Endothelial cell of umbilical vein (primary cell): Measurements from ENCODE around the gene SSTR3. TPM values are rescaled to one million over a fixed set of nuclear protein-coding genes. Genes with fewer than 3 reads are reported as not detected.

Experiments
- BruUV-seq: library from RNA; stranded (reverse); fragments of 400-500 nt; replicated peaks from 2 replicates; lab custom pipeline; 2021; lab: Mats Ljungman, UMichigan
- CTCF ChIA-PET: fragments of 300-600, 350-600 bp; sonication (Branson Sonifier 250); formaldehyde crosslinking; loops from one replicate; lab custom pipeline; 2021; ENCODE audit warnings: antibody characterized with exemption, inconsistent platforms; lab: Charles Lee
- POLR2A ChIA-PET: fragments of 300-600, 350-600 bp; sonication (Branson Sonifier 250); formaldehyde crosslinking; loops from one replicate; lab custom pipeline; 2021; ENCODE audit warnings: antibody characterized with exemption, inconsistent platforms; lab: Charles Lee
- DNase-seq: peaks from one replicate; pipeline ENCODE4 v3.0.0-alpha.2; 2011; ENCODE audit warnings: low read depth, low spot score
- FAIRE-seq: peaks from 2 replicates; lab custom pipeline; 2011; peaks lifted over from hg19 to GRCh38; lab: Jason Lieb, UNC
- H2AFZ ChIP-seq: 2 replicates; pipeline ENCODE4 v1.6.0; 2012; ENCODE audit warnings: low read depth, low read length, control low read depth, inconsistent platforms
- H3K27ac ChIP-seq: 2 replicates; pipeline ENCODE4 v1.5.1; 2011; ENCODE audit warnings: low read depth, mild to moderate bottlenecking, control low read depth, low read length, moderate library complexity; ENCODE audit not compliant: insufficient read depth
- H3K27me3 ChIP-seq, 2 experiments: 2 replicates each; pipeline versions ENCODE4 v1.6.0 to v1.6.1; 2011; ENCODE audit warnings: low read length in 2 of 2, mixed read lengths in 1 of 2; ENCODE audit not compliant: control insufficient read depth in 2 of 2, insufficient read depth in 2 of 2
- H3K36me3 ChIP-seq, 2 experiments: 2 replicates in 1 of 2; 3 replicates in 1 of 2; pipeline ENCODE4 v1.5.1; 2011; ENCODE audit warnings: low read length in 2 of 2, mild to moderate bottlenecking in 1 of 2, moderate library complexity in 1 of 2; ENCODE audit not compliant: control insufficient read depth in 2 of 2, insufficient read depth in 2 of 2; ENCODE audit errors: extremely low read depth in 1 of 2
- H3K4me1 ChIP-seq: 3 replicates; pipeline ENCODE4 v1.5.1; 2011; ENCODE audit warnings: mild to moderate bottlenecking, low read length; ENCODE audit not compliant: control insufficient read depth, insufficient read depth; ENCODE audit errors: extremely low read depth
- H3K4me2 ChIP-seq: 2 replicates; pipeline ENCODE4 v1.6.1; 2011; ENCODE audit warnings: low read length, control low read depth, mixed read lengths; ENCODE audit not compliant: insufficient read depth
- H3K4me3 ChIP-seq, 3 experiments: fragments of 200-600 bp in 1 of 3; sonication (generic), shearing (Covaris generic) in 1 of 3; replicated peaks in 1 of 3; 2 replicates each; pipeline ENCODE4 v1.5.1; 2011 to 2016; ENCODE audit warnings: control low read depth in 3 of 3, low read length in 3 of 3, mild to moderate bottlenecking in 2 of 3, inconsistent platforms in 1 of 3, low read depth in 1 of 3, moderate library complexity in 1 of 3; ENCODE audit not compliant: insufficient read depth in 1 of 3
- H3K79me2 ChIP-seq: 2 replicates; pipeline ENCODE4 v1.6.0; 2012; ENCODE audit warnings: low read length, inconsistent platforms; ENCODE audit not compliant: control insufficient read depth, insufficient read depth
- H3K9ac ChIP-seq: replicated peaks from 2 replicates; pipeline ENCODE3; 2011; ENCODE audit warnings: low read length, control low read depth; ENCODE audit not compliant: insufficient read depth; ENCODE audit errors: extremely low read depth
- H3K9me1 ChIP-seq: replicated peaks from 3 replicates; pipeline ENCODE4 v1.6.0; 2011; ENCODE audit warnings: mild to moderate bottlenecking, low read length; ENCODE audit not compliant: control insufficient read depth, insufficient read depth; ENCODE audit errors: extremely low read depth
- H3K9me3 ChIP-seq: replicated peaks from 2 replicates; pipeline ENCODE4 v1.5.1; 2012; ENCODE audit warnings: low read length, inconsistent platforms; ENCODE audit not compliant: control insufficient read depth, insufficient read depth
- H4K20me1 ChIP-seq: replicated peaks from 2 replicates; pipeline ENCODE3; 2011; ENCODE audit warnings: mild to moderate bottlenecking, low read length; ENCODE audit not compliant: control insufficient read depth, insufficient read depth; ENCODE audit errors: extremely low read depth
- EZH2 ChIP-seq: IDR thresholded peaks from 2 replicates; pipeline ENCODE4 v1.6.1; 2012; ENCODE audit warnings: borderline replicate concordance, low read depth, mild to moderate bottlenecking, moderate library complexity, low read length, inconsistent platforms; ENCODE audit not compliant: severe bottlenecking
- FOS ChIP-seq: IDR thresholded peaks from 2 replicates; pipeline ENCODE4 v1.6.1; 2011; ENCODE audit warnings: mild to moderate bottlenecking, low read length, moderate library complexity, borderline replicate concordance; ENCODE audit not compliant: insufficient read depth
- GATA2 ChIP-seq: IDR thresholded peaks from 2 replicates; pipeline ENCODE4 v1.7.0; 2011; ENCODE audit warnings: low read depth, mild to moderate bottlenecking, moderate library complexity, mixed read lengths, low read length; ENCODE audit not compliant: insufficient read length, insufficient read depth
- JUN ChIP-seq: IDR thresholded peaks from 2 replicates; pipeline ENCODE4 v1.6.1; 2011; ENCODE audit warnings: borderline replicate concordance, low read depth; ENCODE audit not compliant: insufficient read length, insufficient read depth
- MYC ChIP-seq: IDR thresholded peaks from one replicate; pipeline ENCODE4 v1.6.1; 2011; ENCODE audit warnings: mild to moderate bottlenecking, low read depth, low read length
- POLR2A ChIP-seq: IDR thresholded peaks from 2 replicates; pipeline ENCODE4 v1.6.1; 2012; ENCODE audit warnings: low read depth, mild to moderate bottlenecking, control low read depth, low read length
- POLR2AphosphoS5 ChIP-seq: IDR thresholded peaks from 2 replicates; pipeline ENCODE4 v1.6.1; 2012; ENCODE audit warnings: low read depth, mild to moderate bottlenecking, control low read depth, low read length, moderate library complexity; ENCODE audit not compliant: insufficient read depth
- dilution Hi-C: fragments of 300-500 bp; cut with MboI; formaldehyde crosslinking; loops from one replicate; pipeline ENCODE4 v1.15.0; 2019; ENCODE audit warnings: low sequenced_read_pairs; ENCODE audit not compliant: extremely low pct_ligation_motif_present
- intact Hi-C: fragments of 100-400 bp; cut with micrococcal nuclease; formaldehyde crosslinking; loops from one replicate; pipeline ENCODE4 v1.10.0; 2022
- polyA plus RNA-seq, 4 experiments: library from polyadenylated mRNA; depleted of rRNA in 3 of 4; stranded (reverse) in 3 of 4; unstranded in 1 of 4; fragments of >200 nt; gene quantifications; 2 replicates each; pipeline versions ENCODE4 v1.2.1 to v1.2.3, GENCODE V29; 2011 to 2012; ENCODE audit warnings: missing spikeins in 1 of 4
- total RNA-seq: library from RNA; stranded (reverse); gene quantifications from 2 replicates; pipeline ENCODE4 v1.2.3, GENCODE V29; 2021
- TF ChIP-seq, protein P1 (sequence below), 2 donors: IDR thresholded peaks; 1 replicate in 1 of 2; 2 replicates in 1 of 2; pipeline ENCODE4 v1.5.1; 2011; ENCODE audit warnings: low read length in 2 of 2, mild to moderate bottlenecking in 2 of 2, moderate library complexity in 2 of 2, control low read depth in 1 of 2, inconsistent platforms in 1 of 2, low read depth in 1 of 2; ENCODE audit not compliant: insufficient read depth in 1 of 2; ENCODE audit errors: extremely low read depth in 1 of 2
- TF ChIP-seq, protein P2 (sequence below): IDR thresholded peaks from 2 replicates; pipeline ENCODE4 v1.6.1; 2011; ENCODE audit not compliant: insufficient read depth, insufficient read length

The SSTR3 gene
- total and polyA plus RNA-seq, 2 donors (not counting 3 experiments of a cell fraction or from before 2014, with no cell fraction given), result not detected

DNA sequence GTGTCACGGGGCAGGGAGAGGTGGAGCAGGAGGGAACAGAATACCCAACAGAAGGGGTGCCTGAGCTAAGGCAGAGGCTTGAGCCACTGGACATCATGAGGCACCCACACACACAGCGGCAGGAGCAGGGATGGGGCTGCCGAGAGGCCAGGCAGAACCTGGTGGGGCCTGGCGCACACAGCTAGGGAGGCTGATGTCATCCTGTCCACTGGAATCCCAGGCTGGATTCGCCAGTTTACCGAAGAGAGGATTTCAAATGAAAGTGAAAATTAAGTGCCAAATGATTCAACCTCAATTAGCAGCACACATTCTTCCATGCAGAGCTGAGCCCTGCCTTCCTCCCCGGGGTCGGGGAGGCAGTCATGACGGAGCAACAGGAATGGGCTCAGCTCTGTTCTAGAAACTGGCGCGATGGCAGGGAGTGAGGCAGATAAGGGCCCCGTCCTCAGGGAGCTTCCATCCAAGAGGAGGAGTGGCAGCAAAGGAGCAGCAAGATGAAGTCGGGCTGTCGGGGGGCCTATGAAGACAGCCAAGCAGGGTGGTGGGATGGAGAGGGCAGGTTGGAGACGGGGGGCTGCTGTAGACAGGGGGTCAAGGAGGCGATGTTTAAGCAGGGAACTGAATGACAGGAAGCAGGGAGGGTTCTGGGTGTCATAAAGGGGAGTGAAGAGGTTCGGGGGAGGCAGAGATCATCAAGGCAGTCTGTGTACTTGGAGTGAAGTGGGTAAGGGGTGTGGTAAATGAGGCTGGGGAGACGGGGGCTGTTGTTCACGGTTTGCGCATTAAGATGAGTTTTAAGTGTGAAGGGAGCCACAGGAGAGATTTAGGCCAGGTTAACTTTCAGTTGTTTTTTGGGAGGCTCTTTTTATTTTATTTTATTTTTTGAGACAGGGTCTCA lies 25.3 kb upstream of the SSTR3 start:
- no peak overlapping the region for H3K27ac ChIP-seq

More for the DNA sequence above, 25.3 kb upstream of the SSTR3 start:
- Histone ChIP-seq H3K9me3 (no peaks in the 10 kb centered on the region), H3K9ac (no peak overlapping the region), H3K4me3 (no peak overlapping the region), H2AFZ (no peak overlapping the region), H3K79me2 (peaks cover 4% of the 10 kb centered on the region), H3K36me3 (peaks cover 0 to 2% of the 10 kb centered on the region in 2 experiments), H4K20me1 (no peaks in the 10 kb centered on the region), H3K4me1 (peaks cover 18% of the 10 kb centered on the region), H3K27me3 (no peaks in the 10 kb centered on the region), H3K9me1 (no peaks in the 10 kb centered on the region), H3K4me2 (no peak overlapping the region)
- TF ChIP-seq JUN, result no peak
- TF ChIP-seq, protein P1, sequence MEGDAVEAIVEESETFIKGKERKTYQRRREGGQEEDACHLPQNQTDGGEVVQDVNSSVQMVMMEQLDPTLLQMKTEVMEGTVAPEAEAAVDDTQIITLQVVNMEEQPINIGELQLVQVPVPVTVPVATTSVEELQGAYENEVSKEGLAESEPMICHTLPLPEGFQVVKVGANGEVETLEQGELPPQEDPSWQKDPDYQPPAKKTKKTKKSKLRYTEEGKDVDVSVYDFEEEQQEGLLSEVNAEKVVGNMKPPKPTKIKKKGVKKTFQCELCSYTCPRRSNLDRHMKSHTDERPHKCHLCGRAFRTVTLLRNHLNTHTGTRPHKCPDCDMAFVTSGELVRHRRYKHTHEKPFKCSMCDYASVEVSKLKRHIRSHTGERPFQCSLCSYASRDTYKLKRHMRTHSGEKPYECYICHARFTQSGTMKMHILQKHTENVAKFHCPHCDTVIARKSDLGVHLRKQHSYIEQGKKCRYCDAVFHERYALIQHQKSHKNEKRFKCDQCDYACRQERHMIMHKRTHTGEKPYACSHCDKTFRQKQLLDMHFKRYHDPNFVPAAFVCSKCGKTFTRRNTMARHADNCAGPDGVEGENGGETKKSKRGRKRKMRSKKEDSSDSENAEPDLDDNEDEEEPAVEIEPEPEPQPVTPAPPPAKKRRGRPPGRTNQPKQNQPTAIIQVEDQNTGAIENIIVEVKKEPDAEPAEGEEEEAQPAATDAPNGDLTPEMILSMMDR (IDR thresholded peaks at IDR 0.05; ENCODE audit: extremely low read depth in 1 of 2, insufficient read depth in 1 of 2, low read depth in 1 of 2, low read length in 2 of 2), result no peak
- no peak for TF ChIP-seq GATA2
- no peak for TF ChIP-seq EZH2
- TF ChIP-seq MYC, result no peak
- TF ChIP-seq FOS, result no peak
- TF ChIP-seq, protein P2, sequence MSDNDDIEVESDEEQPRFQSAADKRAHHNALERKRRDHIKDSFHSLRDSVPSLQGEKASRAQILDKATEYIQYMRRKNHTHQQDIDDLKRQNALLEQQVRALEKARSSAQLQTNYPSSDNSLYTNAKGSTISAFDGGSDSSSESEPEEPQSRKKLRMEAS, result no peak
- TF ChIP-seq POLR2A, result no peak
- no peak for TF ChIP-seq POLR2AphosphoS5
- CTCF ChIA-PET, result interaction anchor here (0.8 to 4.1 kb wide), 5 partner anchors 9 to 38 kb away, joined by 3 to 36 read pairs (median 4); no protein-coding TSS in a partner anchor
- BruUV-seq, result no TSS peak
- DNase-seq, result no peak
- intact Hi-C loops, result no loop called here
- POLR2A ChIA-PET, result no interaction called here
- dilution Hi-C loops, result no loop called here
- FAIRE-seq, result peak; percentile 4
